Fibroblast of peridontal ligament (primary cell): Measurements from ENCODE around the gene OR2F1.
"Not testable (repeated sequence)": the region's sequence is repeated elsewhere in the genome, so short reads cannot be mapped to it uniquely, and the experiment has no call there.

Experiments used
- DNase-seq: peaks from one replicate; pipeline ENCODE4 v3.0.0-alpha.2; 2010; ENCODE audit errors: extremely low read depth

Gene OR2F1

GRCh38 chr7:144006029-144006691 is 51.5 kb downstream of the OR2F1 start:
- no peak for DNase-seq

- DNase-seq = no peak
These were observed 52.0 kb downstream of the OR2F1 start for GRCh38 chr7:144006692-144007042.

- DNase-seq = no peak
These were observed 54.7 kb downstream of the OR2F1 start for GRCh38 chr7:144009361-144009760.

- DNase-seq = not testable (repeated sequence)
These were observed 55.4 kb downstream of the OR2F1 start for GRCh38 chr7:144010061-144010460.

- DNase-seq = not testable (repeated sequence)
These were observed 56.2 kb downstream of the OR2F1 start for GRCh38 chr7:144010821-144011220.

GRCh38 chr7:144011458-144012230 is 57.0 kb downstream of the OR2F1 start:
- DNase-seq = peak; percentile 63
